Stimulated activated CD8-positive, alpha-beta memory T cell treated with anti-CD3 and anti-CD28 coated beads, Interleukin-7, amount 100 ng/mL, for 4 hours (primary cell): Measurements from ENCODE around the gene EEFSEC.

ENCODE experiments used
- DNase-seq, 2 donors: peaks; one replicate each; pipeline ENCODE4 v3.0.0-alpha.2; 2020; ENCODE audit warnings: low read depth in 2 of 2

The EEFSEC gene

DNA sequence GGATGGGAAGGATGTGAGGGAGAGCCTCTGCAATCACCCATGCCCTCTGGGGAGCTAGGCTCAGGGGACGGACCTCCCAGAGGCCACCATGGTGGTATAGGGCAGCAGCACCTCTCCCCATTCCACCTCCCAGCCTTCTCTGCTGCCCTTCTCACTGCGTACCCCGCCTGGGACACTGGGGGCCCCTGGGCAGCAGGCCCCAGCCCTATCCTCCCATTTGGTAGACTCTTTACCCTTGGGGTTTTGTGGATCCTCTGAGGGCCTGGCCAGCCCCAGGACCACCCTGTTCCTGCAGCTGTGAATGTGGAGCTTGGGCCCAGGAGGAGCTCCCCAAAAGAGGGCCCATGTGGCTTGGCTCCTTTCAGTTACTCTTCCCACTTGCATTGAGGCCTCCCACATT lies 181.5 kb downstream of the EEFSEC start:
- DNase-seq, result no peak

DNA sequence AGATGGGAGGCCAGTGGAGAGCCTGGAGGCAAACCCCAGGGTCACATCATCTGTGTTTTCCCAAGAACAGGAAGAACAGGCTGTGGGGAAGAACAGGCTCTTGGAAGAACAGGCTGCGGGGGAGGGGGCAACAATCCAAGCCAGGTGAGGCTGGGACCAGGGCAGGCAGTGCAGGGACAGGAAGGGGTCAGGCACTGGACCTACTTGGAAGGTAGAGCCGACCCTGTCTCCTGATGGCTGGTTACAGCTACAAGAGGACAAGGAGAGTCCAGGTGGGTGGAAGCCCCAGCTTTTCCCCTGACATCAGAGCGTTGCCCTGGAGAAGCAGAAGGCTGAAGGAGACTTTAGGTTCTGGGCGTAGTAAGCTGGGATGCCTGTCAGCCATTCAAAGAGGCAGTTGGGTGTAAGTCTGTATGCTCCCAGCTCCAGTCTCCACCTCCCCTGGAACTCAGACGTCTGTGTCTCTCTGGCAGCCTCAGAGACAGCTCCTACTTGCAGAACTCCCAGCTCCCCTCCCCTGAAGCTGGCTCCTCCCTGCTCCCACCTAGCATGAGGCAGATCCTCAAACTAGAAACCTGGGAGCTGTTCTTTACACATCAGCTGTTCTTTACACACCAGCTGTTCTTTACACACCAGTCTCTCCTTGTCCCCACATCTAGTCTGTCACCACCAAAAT lies 182.5 kb downstream of the EEFSEC start:
- DNase-seq, result no peak

DNA sequence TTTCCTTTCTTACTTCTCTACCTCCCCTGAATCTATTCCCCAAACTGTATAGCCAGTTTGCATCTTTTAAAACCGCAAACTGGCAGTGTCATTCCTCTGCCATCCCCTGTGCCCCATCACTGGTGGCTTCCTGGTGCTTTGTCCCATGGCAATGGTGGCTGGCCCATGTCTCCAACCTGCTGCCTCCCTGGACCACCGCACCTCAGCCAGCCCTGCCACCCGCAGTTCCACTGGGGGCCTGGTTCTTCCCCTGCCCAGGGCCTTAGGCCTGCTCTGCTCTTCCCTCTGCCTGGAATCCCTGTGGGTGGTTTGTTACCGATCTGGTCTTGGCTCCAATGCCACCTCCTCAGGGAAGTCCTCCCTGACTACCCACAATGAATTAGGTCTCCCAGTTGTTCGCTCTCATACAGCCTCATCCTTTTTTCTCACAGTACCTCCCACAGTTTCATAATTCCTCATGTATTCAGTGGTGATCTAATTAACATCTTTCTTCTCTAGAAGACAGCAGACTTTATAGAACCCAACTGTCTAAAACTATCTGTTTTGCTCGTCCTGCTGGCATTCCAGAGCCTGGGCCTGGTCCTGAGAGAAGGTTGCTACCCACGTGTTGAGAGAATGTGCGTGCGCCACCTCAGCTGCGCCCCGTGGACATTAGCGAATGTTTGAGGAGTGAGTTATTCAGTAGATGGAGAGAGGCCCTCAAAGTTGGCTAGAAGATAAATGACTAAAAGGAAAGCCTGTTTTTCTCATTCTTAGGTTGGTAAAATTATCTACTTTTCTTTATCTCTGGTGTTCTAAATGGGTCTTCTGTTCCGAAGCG lies 183.3 kb downstream of the EEFSEC start:
- no peak for DNase-seq

DNA sequence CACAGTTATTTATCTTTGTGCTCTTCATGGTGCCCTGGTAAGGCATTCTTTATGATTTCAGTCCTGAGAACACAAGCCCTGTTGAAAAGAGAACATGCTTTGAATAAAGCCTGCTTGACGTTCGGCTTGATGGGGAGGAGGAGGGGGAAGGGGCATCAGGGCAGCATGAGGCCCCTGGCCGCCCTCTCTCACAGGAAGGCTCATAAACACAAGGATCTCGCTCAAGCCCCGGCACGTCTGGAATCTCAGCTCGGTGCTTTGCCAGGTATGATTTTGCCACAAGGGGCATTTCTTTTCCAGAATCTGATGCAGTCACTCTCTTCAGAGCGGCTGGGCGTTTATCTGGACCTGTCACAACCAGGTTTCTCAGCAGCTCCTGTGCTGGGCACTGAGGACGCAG lies 184.0 kb downstream of the EEFSEC start:
- DNase-seq, result no peak

DNA sequence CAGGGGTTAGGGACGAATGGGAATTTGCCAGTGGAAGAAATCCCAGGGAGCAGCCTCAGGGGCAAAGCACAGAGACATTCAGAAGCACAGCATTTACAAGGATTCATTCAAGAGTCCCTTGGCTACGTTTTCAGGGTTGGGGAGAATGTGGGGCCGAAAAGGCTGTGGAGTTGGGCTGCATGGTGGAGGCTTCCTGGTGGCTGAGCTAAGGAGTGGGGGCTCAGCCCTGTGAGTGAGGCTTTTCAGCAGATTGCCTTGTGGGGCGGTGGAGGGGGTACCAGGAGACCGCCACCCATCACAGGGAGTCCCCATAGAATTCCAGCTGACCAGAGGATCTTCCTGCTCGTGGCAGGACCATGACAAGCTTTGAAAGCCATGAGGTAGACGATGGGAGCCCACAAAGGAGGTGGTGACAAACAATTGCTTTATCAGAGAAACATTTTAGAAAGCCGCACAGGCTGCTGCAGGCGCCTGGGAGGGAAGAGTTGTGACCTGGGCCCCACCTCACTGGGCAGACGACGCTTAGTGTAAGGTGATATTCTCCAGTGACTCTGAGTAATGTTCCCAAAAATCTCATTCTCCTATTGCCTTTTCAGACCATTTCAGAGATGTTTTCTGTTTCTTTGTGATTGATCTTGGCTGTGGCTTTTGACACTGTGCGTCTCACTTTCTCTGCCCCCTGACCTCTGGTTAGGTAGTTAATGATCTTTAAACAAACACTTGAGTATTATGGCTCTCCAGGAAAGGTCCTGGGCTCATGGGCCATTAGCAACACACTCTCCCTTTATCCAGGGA lies 185.5 kb downstream of the EEFSEC start:
- DNase-seq, result no peak

DNA sequence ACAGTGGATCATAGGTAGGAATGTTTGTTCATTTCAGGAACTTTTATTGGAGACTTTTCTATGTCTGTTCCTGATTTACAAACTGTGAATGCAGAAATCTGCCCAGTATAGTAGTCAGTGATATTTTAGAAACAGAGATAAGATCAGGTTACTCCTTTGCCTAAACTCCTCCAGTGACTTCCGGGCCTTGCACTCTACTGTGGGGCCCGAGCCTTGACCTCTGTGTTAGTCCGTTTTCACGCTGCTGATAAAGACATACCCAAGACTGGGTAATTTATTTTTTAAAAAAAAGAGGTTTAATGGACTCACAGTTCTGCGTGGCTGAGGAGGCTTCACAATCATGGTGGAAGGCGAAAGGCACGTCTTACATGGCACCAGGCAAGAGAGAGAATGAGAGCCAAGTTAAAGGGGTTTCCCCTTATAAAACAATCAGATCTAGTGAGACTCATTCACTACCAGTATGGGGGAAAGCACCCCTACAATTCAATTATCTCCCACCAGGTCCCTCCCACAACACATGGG lies 186.3 kb downstream of the EEFSEC start:
- no peak for DNase-seq

DNA sequence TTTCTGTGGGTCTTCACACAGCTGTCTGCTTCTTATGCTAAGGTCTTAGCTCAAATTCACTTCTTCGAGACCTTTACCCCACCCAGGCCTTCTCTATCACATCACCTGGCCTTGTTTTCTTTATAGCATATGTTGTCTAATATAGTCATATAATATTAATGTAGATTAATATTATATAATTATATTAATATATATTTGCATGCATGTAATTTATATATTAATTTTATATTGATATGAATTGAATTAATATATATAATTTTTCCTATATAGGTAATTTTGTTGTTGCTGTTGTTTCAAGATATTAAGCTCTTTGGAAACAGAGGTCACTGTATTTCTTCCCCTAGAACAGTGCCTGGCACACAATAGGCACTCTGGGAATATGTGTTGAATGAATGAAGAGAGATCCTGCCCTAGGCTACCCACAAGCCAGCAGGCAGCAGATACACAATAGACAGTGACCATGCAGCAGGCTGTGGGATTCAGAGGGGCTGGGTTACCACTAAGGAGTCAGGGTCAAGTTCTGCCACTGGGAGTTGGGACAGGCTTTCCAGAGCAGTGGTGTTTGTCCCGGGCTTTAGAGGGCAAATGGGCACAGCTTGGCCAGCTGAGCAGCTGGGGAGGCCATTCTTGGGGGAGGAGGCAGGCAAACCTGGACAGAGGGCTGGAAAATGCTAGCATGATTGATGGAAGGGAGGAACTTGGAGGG lies 187.1 kb downstream of the EEFSEC start:
- no peak for DNase-seq

DNA sequence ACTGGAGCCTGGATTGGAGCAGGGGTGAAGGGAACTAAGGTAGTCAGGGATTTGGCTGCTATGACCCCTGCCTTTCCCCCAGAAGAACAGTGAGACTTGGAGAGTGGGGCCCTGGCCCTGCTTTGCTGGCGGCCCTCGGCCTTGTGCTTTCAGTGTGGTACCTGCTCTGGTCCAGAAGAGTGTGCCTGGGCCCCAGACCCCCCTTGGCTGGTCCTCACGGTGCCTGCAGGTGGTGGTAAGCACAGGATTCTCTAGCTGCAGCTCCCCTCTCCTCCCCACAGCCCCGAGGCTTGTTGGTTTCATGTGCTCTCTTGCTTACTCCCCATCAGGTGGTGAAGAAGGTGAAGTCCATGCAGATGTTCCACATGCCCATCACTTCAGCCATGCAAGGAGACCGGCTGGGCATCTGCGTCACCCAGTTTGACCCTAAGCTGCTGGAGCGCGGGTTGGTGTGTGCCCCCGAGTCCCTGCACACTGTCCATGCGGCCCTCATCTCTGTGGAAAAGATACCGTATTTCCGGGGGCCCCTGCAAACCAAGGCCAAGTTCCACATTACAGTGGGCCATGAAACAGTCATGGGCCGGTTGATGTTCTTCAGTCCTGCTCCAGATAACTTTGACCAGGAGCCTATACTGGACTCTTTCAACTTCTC lies 187.7 kb downstream of the EEFSEC start:
- no peak for DNase-seq

DNA sequence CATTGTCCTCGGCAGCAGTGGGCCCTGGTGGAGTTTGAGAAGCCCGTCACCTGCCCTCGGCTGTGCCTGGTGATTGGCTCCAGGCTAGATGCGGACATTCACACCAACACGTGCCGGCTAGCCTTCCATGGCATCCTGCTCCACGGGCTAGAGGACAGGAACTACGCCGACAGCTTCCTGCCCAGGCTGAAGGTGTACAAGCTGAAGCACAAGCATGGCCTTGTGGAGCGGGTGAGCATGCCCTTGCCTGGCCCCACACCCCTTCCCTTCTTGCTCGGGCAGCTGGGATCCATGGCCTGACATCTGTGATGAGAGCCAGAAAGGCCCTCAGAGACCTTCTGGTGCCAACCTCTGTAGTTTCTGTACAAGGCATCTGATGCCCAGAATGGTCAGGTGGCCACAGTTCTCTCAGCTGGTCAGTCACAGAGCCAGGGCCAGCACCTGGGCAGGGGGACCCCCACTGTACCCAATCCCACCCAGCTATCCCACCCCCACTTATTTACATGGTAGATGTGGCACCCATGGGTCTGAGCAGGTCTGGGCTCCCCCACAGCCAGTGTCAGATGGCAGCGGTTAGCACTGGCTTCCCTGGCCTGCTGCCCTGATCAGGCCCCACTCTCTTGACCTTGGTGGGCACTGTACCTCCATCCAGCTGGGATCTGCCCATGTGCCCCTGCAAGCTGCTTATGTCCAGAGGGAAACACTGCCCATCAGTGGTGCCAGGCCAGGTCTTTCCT lies 188.5 kb downstream of the EEFSEC start:
- DNase-seq, result no peak

DNA sequence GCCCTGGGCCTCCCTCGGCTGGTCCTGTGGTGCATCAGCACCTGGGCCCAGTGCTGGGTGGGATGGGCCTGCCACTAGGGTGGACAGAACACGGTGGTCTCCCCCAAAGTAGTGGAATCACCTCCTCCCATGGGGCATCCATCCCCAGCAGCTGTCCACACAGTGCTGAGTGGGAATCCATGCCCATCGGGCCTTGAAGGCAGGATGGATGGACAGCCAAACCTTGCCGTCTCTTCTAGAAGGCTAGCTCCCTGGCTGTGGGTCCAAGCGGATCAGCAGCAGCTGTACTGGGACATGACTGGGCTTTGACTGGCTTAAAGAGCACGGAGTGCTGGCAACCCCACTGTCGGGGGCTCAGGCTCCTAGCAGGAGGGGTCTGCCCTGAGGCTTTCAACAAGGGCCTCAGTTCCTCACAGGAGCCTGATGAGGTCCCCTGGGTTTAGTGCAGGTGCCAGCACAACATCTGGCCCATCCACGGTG lies 189.5 kb downstream of the EEFSEC start:
- DNase-seq, result no peak

DNA sequence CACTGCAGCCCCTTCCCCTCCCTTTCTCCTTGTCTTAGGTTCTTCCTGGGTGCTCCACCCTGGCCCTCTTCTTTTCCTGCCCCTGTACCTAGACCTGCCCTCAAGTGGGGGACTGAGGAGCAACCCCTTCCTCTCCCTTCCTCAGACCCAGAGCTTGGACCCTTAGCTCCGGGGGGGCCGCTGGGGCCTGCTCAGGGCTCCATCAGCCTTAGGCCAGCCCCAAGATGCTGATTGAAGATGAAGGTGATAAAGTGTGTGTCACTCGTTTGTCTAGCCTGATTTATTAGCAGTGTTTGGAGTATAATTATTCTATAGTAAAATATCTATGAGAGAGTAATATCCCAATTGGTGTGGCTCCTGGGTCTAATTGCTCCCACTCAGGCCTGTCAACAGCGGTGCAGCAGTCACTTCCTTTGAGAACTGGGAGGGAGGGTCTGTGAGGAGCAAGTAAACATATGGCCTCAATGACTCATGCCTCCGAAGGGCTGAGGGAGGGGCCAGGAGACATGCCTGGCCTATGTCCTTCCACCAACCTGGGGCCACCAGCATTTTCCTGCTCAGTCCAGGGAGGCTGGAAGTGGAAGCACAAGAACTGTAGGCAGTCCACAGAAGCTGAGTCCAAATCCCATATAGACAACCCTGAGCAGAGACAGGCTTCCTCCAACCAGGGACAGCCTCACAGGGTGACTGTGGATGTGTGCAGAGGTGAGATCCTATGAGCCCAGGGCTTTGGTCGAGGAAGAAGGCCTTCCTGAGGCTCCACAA lies 190.2 kb downstream of the EEFSEC start:
- DNase-seq, result no peak

DNA sequence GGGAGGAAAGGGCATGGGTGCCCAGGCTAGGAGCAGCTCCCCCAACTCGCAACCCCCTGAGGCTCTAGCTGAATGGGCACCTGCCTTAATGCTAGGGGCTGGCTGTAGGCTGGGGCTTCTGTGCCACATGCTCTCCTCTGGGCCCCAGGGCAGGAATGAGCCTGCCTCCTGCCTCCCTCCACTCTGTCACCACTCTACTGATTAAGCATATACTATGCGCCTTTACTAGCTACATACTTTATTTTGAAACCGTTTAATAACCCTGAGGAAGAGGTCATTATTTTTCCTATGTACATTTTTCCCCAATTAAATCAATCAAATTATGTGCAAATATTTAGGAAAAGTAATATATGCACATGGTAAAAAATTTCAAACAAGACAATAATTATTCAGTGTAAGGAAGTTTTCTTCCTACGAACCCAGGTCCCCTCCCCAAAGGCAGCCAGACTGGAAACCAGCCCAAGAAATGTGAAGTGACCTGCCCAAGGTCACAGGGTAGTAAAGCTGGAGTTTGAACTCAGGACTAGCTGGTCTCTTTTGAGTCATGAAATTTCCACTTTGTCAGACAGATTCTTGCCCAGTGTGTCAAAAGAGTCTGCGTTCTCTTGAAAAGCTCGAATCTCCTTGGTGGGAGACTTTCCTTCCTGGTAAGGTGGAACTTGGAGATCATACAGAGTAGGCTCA lies 190.9 kb downstream of the EEFSEC start:
- DNase-seq, result no peak

DNA sequence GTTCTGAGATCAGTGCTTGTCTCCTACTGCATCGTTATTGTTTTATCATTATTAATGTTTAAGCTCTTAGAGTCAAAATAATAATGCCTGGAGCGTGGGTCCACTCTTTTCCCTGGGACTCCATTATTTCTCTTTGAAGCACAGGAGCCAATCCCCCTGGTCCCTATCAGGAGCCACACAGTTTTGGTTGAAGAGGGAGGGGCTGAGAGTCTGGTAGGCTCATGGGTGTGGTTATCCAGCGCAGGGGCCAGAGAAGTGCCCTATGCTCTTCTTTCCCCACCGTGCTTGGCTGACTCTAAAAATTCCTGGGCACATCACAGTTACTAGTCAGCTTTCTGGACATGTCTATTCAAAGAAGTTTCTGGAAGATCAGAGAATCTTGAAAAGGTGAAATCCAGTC lies 191.9 kb downstream of the EEFSEC start:
- DNase-seq, result no peak

DNA sequence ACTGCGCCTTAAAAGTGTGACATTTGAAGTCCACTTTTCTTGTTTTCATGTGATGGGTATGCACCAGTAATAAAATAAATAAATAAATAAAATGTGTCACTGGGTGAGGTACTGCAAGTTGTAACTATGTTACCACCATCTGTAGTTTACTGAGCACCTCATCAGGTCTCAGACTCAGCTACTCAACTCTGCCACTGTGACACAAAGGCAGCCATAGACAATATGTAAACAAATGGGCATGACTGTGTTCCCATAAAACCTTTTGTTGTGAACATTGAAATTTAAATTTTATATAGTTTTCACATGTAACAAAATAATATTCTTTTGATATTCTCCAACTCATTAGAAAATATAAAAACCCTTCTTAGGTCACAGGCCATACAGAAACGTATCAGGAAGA lies 193.3 kb downstream of the EEFSEC start:
- no peak for DNase-seq

DNA sequence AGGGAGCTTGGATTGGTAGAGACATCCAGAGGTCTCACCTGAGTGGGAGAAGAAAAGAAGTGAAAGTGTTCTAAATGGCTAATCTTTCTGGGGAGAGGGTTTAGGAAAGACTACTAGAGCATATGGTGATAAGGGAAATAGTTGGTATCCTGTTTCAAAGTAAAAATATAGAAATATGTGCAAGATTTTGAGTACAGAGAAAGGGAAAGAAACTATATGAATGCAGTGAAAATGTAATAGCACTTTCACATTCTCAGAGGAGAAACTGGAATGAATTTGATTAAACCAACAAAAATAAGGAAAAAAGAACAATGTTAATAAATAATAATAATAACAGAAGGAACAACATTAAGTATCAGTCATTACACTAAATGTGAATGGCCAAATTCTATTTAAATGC lies 194.0 kb downstream of the EEFSEC start:
- DNase-seq, result no peak

DNA sequence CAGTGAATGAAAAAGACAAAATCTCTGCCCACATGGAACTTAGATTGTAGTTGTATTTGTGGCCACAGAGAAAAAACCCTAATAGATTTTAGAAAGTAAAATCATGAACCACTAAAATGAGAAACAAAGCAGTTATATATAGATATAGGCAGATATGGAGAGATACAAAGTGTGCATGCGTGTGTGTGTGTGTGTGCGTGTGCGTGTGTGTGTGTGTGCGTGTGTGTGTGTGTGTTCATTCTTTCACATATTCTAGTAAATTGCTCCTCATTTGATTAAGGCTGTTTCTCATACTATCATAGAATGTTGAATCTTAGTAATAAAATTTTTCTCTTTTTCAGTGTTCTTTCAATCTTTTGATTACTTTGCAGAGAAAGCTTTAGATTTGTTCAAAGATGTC lies 194.8 kb downstream of the EEFSEC start:
- no peak for DNase-seq

DNA sequence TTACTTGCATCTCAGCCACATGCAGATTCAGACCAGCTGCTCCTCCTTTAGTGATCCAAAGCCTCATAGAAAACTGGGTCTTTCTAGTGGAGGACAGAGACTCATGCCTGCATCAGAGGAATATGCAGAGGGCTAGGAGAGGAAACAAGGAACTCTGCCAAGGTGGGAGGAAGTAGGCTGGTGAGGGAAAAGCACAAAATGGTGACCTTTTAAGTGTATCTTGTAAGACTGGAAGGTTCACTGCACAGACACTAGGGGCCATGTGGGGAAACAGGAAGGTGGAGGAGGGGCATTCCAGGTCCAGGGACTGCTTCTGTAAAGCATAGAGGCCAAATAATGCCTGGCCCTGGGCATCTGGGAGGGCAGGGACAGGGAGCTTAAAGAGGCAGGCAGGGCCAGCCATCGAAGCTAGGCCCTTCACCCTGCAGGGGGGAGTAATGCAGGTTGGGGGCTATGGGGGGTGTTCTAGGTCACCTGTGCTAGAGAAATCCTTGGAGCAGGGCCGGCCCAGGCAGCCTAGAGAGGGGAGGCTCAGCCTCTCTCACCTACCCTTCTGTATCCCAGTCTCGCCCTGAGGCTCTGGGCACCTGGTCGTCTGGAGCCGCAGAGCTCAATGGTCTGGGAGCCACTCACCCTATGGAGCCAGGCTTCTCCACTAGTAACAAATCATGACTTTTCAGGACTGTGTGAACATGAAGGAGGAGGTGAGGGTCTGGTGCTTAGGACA lies 195.7 kb downstream of the EEFSEC start:
- DNase-seq, result no peak

DNA sequence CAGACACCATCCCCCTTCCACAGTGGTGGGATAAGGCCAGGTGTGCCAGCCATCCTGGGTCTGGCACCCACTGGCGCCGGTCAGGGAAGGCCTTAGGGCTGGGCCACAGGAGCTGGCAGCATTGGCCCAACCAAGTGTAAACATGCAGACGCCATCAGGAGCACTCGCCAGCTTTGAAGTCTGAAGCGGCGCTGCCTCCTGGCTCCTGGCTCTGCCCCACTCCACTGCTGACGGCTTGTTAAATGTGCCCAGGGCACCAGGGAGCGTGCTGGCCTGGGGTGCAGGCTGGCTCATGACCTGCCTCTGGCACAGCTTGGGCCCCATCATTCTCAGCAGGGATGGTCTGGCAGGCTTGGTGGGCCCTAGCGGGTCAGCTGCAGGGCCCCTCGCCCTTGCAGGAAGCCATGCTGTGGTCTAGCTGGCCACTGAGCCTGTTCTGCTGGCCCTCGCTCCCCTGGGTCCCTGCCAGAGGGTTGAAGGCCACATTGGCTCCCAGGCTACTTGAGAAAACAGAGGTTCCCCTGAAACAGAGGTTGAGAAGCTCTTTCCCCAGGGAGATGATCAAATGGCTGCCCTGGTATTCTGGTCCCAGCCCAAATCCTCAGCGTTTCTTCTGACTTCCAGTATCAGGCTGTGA lies 196.8 kb downstream of the EEFSEC start:
- DNase-seq, result no peak
